ENCODE measurements around the gene SLC24A4.

- TF ChIP-seq CTCF (IDR thresholded peaks at IDR 0.05), result no peak
- TF ChIP-seq POLR2A (IDR thresholded peaks at IDR 0.05), result no peak
- TF ChIP-seq POLR2AphosphoS5 (IDR thresholded peaks at IDR 0.05), result no peak
Measured at GRCh38 chr14:92385561-92385960, 62.6 kb downstream of the SLC24A4 start.

All from breast epithelium (tissue), 3 donors.